Measurements from ENCODE around the gene HOMER1.

Gene HOMER1

GRCh38 chr5:79396265-79396664, 117.7 kb downstream of the HOMER1 start:
- no peak overlapping the region for H3K4me3 ChIP-seq (ENCODE audit: insufficient read depth, low read length, poor library complexity, severe bottlenecking)
- no peaks in the 10 kb centered on the region for H3K27me3 ChIP-seq (ENCODE audit: low read length)

DNA sequence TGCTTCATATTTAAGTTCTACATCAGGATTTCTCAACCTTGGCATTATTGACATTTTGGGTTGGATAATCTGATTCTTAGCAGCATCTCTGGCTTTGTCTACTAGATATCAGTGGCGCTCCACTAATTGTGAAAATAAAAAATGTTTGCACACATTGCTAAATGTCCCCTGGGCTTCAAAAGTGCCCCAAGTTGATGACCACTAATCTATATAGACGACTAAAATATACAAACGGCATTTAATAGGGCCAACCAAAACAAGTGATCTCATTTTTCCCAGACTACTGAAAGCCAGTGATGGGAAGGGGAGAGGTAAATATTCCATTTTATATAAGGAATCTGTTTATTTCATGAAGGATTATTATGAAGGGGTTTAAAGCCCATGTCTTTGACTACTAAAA, 118.6 kb downstream of the HOMER1 start:
- TF ChIP-seq EZH2phosphoT487 (conservative IDR thresholded peaks at IDR 0.05; ENCODE audit: low read length) (no peak), CTCF (IDR thresholded peaks at IDR 0.05; ENCODE audit: insufficient read depth, low read length, poor library complexity, severe bottlenecking) (no peak)

More at GRCh38 chr5:79396265-79396664, 117.7 kb downstream of the HOMER1 start:
- Histone ChIP-seq H2AFZ (ENCODE audit: low read depth, low read length, severe bottlenecking) (no peak overlapping the region), H3K27ac (ENCODE audit: low read depth, low read length) (no peak overlapping the region), H3K79me2 (ENCODE audit: insufficient read depth, low read length) (no peaks in the 10 kb centered on the region), H3K4me2 (ENCODE audit: low read depth, low read length, poor library complexity, severe bottlenecking) (no peak overlapping the region), H4K20me1 (ENCODE audit: low read depth, low read length) (no peaks in the 10 kb centered on the region), H3K9me2 (replicated peaks; ENCODE audit: insufficient read depth, low read length) (no peaks in the 10 kb centered on the region), H3K9me3 (ENCODE audit: insufficient read depth, low read length) (no peaks in the 10 kb centered on the region), H3K36me3 (ENCODE audit: low read length) (no peaks in the 10 kb centered on the region), H3K9ac (ENCODE audit: low read length) (no peak overlapping the region), H3F3A (ENCODE audit: insufficient read depth) (no peaks in the 10 kb centered on the region)
- TF ChIP-seq CTCF (IDR thresholded peaks at IDR 0.05; ENCODE audit: insufficient read depth, low read length, poor library complexity, severe bottlenecking) (no peak), EZH2phosphoT487 (conservative IDR thresholded peaks at IDR 0.05; ENCODE audit: low read length) (no peak)

DNA sequence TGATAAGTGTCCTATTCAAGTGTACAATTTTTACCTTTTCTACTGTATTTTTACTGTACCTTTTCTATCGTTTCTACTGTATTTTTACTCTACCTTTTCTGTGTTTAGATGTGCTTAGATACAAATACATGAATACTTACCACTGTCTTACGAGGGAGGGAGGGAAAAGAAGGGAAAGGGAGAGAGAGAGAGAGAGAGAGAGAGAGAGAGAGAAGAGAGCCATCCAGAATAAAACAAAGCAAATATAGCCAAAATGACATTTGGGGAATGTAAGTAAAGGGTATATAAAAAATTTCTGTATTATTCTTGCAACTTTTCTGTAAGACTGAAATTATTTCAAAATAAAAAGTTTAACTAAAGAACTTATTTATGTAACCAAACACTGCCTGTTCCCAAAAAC, 121.2 kb downstream of the HOMER1 start:
- Histone ChIP-seq H3K36me3 (ENCODE audit: low read length) (no peaks in the 10 kb centered on the region), H3K9ac (ENCODE audit: low read length) (no peak overlapping the region), H3F3A (ENCODE audit: insufficient read depth) (no peaks in the 10 kb centered on the region), H3K4me2 (ENCODE audit: low read depth, low read length, poor library complexity, severe bottlenecking) (no peak overlapping the region), H4K20me1 (ENCODE audit: low read depth, low read length) (no peaks in the 10 kb centered on the region), H3K9me3 (ENCODE audit: insufficient read depth, low read length) (no peaks in the 10 kb centered on the region), H3K4me3 (ENCODE audit: insufficient read depth, low read length, poor library complexity, severe bottlenecking) (no peak overlapping the region), H3K9me2 (replicated peaks; ENCODE audit: insufficient read depth, low read length) (no peaks in the 10 kb centered on the region), H3K27ac (ENCODE audit: low read depth, low read length) (no peak overlapping the region), H3K27me3 (ENCODE audit: low read length) (no peaks in the 10 kb centered on the region), H2AFZ (ENCODE audit: low read depth, low read length, severe bottlenecking) (no peak overlapping the region), H3K79me2 (ENCODE audit: insufficient read depth, low read length) (no peaks in the 10 kb centered on the region)
- no peak for TF ChIP-seq EZH2phosphoT487 (conservative IDR thresholded peaks at IDR 0.05; ENCODE audit: low read length)
- TF ChIP-seq CTCF (IDR thresholded peaks at IDR 0.05; ENCODE audit: insufficient read depth, low read length, poor library complexity, severe bottlenecking): no peak

More for the DNA sequence above, 118.6 kb downstream of the HOMER1 start:
- Histone ChIP-seq H3K9me3 (ENCODE audit: insufficient read depth, low read length) (no peaks in the 10 kb centered on the region), H3K79me2 (ENCODE audit: insufficient read depth, low read length) (no peaks in the 10 kb centered on the region), H3K27ac (ENCODE audit: low read depth, low read length) (no peak overlapping the region), H4K20me1 (ENCODE audit: low read depth, low read length) (no peaks in the 10 kb centered on the region), H3F3A (ENCODE audit: insufficient read depth) (no peaks in the 10 kb centered on the region), H3K27me3 (ENCODE audit: low read length) (no peaks in the 10 kb centered on the region), H3K4me3 (ENCODE audit: insufficient read depth, low read length, poor library complexity, severe bottlenecking) (no peak overlapping the region), H3K36me3 (ENCODE audit: low read length) (no peaks in the 10 kb centered on the region), H3K9ac (ENCODE audit: low read length) (no peak overlapping the region), H3K4me2 (ENCODE audit: low read depth, low read length, poor library complexity, severe bottlenecking) (no peak overlapping the region), H2AFZ (ENCODE audit: low read depth, low read length, severe bottlenecking) (no peak overlapping the region), H3K9me2 (replicated peaks; ENCODE audit: insufficient read depth, low read length) (no peaks in the 10 kb centered on the region)

Data from SU-DHL-6 (cell line).